ENCODE data around the gene FLT3LG.

The FLT3LG gene

DNA sequence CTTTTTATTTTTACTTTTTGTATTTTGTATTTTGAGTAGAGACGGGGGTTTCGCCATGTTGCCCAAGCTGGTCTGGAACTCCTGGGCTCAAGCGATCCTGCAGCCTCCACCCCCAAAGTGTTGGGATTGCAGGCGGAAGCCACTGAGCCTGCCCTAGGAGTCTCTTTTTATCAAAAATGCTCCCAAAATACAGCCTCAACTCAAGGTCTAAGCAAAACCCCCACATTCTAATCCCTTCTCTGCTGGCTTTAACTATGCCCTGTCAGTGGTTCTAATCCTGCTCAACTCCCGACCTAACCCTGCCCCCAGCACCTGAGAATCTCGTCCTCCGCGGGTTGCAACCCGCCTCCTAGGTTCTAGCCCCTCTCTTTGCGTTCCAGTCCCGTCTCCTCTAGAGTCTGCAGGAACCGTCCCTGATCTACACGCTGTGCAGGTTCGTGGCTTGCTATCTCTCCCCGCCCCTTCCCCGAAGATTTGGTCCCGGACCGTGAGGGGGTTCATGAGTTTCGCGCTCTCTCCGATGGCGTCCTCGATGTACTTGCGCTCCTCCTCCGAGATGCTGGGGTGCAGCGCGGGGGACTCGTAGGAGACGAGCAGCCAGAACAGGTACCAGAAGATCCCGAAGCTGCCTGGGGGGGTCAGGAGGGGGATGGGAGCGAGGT is 40.6 kb upstream of the FLT3LG start:
- no peak for DNase-seq (ENCODE audit: low spot score)
- TF ChIP-seq CTCF (IDR thresholded peaks at IDR 0.05; ENCODE audit: extremely low read depth, insufficient read depth, missing control alignments) = no peak
- in situ Hi-C loops (cut with MboI; ENCODE audit: low pct_unique_long_range_greater_than_20kb, low sequenced_read_pairs, unreplicated experiment) = no loop called here

GRCh38 chr19:49434907-49435583 is 39.0 kb upstream of the FLT3LG start:
- in situ Hi-C loops (cut with MboI; ENCODE audit: low pct_unique_long_range_greater_than_20kb, low sequenced_read_pairs, unreplicated experiment) = loop anchor here (5.0 kb wide), 1 partner anchor 43 kb away; no protein-coding TSS in a partner anchor
- DNase-seq (ENCODE audit: low spot score) = no peak
- TF ChIP-seq CTCF (IDR thresholded peaks at IDR 0.05; ENCODE audit: extremely low read depth, insufficient read depth, missing control alignments) = no peak

DNA sequence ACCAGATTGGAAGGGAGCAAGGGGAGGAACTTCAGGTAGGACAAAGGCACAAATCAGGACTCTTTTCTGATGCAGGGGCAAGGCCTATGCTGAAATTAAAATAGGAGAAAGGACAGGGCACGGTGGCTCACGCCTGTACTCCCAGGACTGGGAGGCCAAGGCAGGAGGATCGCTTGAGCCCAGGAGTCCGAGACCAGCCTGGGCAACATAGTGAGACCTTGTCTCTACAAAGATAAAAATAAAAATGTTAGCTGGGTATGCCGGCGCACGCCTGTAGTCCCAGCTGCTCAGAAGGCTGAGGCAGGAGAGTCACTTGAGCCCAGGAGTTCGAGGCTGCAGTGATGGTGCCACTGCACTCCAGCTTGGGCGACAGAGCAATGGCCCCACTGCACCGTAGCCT is 38.3 kb upstream of the FLT3LG start:
- TF ChIP-seq CTCF (IDR thresholded peaks at IDR 0.05; ENCODE audit: extremely low read depth, insufficient read depth, missing control alignments) = no peak
- in situ Hi-C loops (cut with MboI; ENCODE audit: low pct_unique_long_range_greater_than_20kb, low sequenced_read_pairs, unreplicated experiment) = loop anchor here (5.0 kb wide), 1 partner anchor 43 kb away; no protein-coding TSS in a partner anchor
- DNase-seq (ENCODE audit: low spot score) = no peak

GRCh38 chr19:49436381-49437017 is 37.5 kb upstream of the FLT3LG start:
- TF ChIP-seq CTCF (IDR thresholded peaks at IDR 0.05; ENCODE audit: extremely low read depth, insufficient read depth, missing control alignments) = no peak
- in situ Hi-C loops (cut with MboI; ENCODE audit: low pct_unique_long_range_greater_than_20kb, low sequenced_read_pairs, unreplicated experiment) = loop anchor here (5.0 kb wide), 1 partner anchor 44 kb away; no protein-coding TSS in a partner anchor
- peak; percentile 68 for DNase-seq (ENCODE audit: low spot score)

DNA sequence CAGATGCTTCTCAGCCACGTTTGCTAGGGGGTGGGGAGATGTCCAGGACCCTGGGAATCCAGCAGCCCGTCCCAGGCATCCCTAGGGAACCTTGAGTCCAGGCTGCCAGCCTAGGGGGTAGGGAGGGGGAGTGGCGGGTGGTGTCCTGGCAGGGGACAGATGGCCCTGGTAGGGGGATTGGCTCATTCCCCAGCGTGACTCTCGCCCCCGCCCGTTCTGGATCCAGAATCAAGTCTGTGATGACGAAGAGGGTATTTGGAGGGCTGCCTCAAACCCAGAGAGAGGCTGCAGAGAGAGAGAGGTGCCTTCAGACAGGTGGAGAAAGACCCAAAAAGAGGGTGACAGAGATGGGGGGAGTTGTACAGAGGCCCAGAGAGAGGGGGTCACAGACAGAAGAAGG is 36.8 kb upstream of the FLT3LG start:
- TF ChIP-seq CTCF (IDR thresholded peaks at IDR 0.05; ENCODE audit: extremely low read depth, insufficient read depth, missing control alignments) = no peak
- DNase-seq (ENCODE audit: low spot score) = no peak
- in situ Hi-C loops (cut with MboI; ENCODE audit: low pct_unique_long_range_greater_than_20kb, low sequenced_read_pairs, unreplicated experiment) = loop anchor here (5.0 kb wide), 1 partner anchor 45 kb away; no protein-coding TSS in a partner anchor

GRCh38 chr19:49438261-49438660 is 35.8 kb upstream of the FLT3LG start:
- DNase-seq (ENCODE audit: low spot score) = no peak
- no peak for TF ChIP-seq CTCF (IDR thresholded peaks at IDR 0.05; ENCODE audit: extremely low read depth, insufficient read depth, missing control alignments)
- in situ Hi-C loops (cut with MboI; ENCODE audit: low pct_unique_long_range_greater_than_20kb, low sequenced_read_pairs, unreplicated experiment) = loop anchor here (5.0 kb wide), 1 partner anchor 46 kb away; no protein-coding TSS in a partner anchor
